IPS DF 4.7 (cell line): ENCODE results near the gene TIAM1.

Source experiments
- DNase-seq: peaks from one replicate; pipeline ENCODE4 v3.0.0-alpha.2; 2013; ENCODE audit warnings: low spot score; ENCODE audit errors: extremely low read depth

TIAM1 gene

DNA sequence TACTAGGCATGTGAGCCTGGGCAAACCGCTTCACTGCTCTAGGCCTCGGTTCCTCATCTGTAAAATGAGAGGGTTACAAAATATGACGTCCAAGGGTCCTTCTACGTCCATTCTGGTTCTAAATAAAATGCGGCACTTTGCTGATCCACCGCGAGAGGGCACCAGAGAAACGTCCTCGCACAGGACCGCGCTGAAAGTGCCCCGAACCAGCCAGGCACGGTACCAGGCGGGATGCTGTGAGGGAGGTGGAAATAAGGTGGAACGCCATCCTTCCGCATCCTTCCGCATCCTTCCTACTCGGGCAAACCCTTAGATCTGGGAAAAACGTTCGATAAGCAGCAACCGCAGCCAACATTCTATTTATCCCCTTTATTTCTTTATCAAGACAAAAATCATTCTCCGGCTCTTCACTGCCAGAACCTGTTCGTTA lies 245.5 kb downstream of the TIAM1 start:
- no peak for DNase-seq

DNA sequence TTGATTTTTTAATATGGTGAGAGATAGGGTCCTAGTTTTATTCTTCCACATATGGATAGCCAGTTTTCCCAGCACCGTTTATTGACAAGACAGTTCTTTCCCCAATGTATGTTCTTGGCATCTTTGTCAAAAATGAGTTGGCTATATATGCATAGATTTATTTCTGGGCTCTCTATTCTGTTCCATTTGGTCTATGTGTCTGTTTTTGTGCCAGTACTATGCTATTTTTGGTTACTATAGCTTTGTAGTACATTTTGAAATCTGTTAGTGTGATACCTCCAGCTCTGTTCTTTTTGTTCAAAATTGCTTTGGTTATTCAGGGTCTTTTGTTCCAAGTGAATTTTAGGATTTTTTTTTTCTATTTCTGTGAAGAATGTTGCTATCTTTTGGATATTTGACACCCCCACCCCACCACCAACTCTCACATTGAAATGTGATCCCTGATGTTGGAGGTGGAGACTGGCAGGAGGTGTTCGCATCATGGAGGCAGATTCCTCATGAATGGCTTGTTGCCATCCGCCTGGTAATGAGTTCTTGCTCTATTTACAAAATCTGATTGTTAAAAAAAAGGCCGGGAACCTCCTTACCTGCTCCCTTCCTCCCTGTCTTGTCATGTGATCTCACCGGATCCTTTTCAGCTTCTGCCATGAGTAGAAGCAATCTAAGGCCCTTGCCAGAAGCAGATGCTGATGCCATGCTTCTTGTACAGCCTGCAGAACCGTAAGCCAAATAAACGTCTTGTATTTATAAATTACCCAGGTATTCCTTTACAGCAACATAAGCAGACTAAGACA lies 251.0 kb downstream of the TIAM1 start:
- DNase-seq, result no peak

DNA sequence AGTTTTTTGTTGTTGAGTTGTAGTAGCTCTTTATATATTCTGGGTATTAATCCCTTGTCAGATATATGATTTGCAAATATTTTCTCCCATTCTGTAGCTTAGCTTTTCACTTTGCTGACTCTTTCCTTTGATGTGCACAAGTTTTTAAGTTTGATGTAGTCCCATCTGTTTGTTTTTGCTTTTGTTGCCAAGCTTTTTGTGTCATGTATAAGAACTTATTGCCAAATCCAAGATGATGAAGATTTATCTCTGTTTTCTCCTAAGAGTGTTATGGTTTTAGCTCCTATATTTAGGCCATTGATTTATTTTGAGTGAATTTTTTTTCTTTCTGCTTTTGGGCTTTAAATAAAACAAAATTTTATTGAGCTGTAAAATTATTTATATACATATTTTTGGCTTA lies 253.7 kb downstream of the TIAM1 start:
- DNase-seq, result no peak

GRCh38 chr21:31088474-31088751 lies 255.6 kb downstream of the TIAM1 start:
- DNase-seq, result no peak

GRCh38 chr21:31087639-31088473 lies 256.2 kb downstream of the TIAM1 start:
- no peak for DNase-seq

DNA sequence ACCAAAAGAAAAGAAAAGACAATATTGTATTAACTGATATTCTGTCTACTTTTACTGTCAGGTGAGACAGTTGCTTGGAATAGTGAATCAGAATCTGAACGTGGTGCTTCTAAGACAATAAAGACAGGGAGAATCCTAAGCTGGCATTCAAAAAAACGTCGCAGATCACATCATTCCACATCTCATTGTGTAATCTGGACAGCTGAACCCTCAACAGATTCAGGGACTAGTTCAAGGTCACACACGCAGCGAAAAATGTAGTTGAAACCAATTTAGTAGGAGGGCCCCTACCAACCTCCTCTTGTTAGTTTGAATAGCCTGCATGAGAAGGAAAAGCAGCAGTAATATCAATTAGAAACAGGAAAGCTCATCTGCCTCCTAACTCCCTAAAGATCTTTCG lies 259.4 kb downstream of the TIAM1 start:
- DNase-seq, result no peak

DNA sequence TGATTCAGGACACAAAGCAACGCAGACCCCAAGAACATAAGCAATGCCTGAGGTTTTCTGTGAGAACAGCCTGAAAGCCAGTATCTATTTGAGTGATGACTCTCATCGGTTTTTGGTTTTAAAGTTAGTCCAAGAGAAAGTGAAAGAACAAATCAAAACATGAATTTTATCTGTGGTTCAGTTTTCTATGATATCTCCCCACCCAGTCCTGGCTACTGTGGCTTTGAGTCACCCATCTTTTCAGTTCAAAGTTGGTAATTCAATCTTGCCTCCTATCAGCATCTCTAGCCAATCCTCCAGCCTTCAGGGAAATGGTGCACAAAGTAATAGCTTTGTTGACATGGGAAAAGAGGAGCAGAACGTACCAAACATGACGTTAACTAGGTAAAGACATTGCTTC lies 265.3 kb downstream of the TIAM1 start:
- DNase-seq, result no peak

GRCh38 chr21:31078216-31078615 lies 265.8 kb downstream of the TIAM1 start:
- no peak for DNase-seq

- DNase-seq, result no peak
Observed at GRCh38 chr21:31075848-31076247, 268.2 kb downstream of the TIAM1 start.

- DNase-seq, result no peak
Observed at GRCh38 chr21:31072533-31072932, 271.5 kb downstream of the TIAM1 start.
